ENCODE measurements around the gene ETF1.
A peak's percentile ranks its signal among the peaks of the same experiment; 100 is the strongest.
"Not testable (repeated sequence)": the region's sequence is repeated elsewhere in the genome, so short reads cannot be mapped to it uniquely, and the experiment has no call there.

Gene ETF1

DNA sequence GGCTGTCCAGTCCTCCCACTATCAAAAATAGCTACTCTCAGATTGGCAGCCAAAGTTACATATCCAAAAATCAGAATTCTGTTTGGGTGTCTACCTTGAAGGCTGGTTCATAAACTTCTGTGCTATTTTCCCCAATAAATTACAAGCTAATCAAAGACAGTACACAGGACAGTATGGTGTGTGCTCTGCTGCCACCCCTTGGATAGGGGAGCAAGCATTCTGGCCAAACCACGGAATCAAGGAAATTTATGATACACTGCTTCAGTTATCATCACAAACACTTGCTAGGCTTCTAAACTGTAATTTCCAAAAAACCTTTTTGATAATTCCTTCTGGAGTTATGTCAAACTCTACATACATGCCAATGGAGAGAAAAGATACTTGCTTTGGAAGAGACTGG lies 15.9 kb downstream of the ETF1 start:
- no peak for DNase-seq

DNA sequence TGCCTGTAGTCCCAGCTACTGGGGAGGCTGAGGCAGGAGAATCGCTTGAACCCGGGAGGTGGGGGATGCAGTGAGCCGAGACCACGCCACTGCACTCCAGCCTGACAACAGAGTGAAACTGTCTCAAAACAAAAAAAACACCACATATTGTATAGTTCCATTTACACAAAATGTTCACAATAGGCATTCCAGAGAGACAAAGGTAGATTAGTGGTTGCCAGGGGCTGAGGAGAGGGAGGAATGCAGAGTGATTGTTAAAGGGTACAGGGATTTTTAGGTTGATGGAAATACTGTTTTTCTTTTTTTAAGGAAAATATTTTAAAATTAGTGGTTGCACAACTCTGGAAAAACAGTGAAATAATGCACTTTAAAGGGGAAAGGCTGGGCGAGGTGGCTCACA lies 19.6 kb downstream of the ETF1 start:
- no peak for DNase-seq

DNA sequence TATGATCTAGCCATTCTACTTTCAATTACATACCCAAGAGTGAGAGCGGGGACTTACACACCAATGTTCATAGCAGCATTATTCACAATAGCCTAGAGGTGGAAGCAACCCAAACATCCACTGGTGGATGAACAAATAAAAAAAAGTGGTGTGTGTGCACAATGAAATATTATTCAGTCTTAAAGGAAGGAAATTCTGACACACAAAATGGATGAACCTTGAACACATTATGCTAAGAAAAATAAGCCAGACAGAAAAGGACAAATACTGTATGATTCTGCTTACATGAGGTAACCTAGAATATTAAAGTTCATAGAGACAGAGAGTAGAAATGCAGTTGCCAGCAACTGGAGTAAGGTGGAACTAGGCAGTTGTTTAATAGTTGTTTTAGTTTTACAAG lies 22.1 kb downstream of the ETF1 start:
- DNase-seq: no peak

DNA sequence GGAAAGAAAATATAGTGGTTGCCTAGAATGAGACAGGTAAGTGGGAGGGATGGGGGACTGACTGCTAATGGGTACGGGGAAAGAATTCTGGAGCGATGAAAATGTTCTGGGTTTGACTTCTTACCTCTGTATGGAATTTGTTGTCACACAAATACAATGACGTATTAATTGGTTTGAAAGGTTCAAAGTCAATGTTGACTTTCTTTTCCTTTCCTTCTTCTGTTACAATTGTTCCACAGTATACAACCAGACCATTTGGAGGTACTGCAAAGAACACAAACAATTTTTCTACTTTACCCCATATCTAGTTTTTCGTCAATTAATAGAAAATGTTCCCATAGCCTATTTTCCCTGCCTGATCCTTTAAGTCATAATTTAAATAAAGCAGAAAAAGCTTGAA lies 25.6 kb downstream of the ETF1 start:
- DNase-seq: no peak

DNA sequence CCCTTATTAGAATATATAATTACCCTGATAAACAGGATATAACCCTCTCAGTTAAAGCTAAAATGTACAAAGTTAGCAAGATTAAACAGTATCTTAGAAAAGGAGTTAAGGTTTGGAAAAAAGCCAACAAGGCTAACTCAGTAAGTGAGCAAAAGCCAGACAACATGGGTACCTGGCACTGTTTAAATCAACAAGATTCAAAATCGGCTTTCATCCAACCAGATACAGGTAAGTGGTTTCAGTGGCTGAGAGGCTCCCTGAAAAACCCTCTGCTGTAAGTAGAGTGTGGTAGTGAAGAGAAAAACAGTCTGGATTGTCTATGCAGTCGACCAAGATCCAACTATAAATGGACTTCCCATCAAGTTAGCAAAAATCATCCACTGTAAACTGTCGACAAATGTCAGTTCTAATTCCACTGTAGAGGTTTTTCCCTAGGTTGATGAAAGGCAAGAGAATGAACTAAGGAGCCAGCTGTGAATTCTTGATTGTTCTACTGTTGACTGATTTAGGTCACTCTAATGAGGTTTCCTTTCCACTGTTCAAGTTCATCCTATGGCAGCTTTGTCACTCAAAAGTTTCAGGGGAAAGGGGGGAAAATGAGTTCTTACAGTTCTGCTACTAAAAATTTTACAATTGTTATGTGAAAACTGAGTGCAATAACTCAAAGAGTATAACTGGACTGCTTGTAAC lies 27.3 kb downstream of the ETF1 start:
- no peak for DNase-seq

DNA sequence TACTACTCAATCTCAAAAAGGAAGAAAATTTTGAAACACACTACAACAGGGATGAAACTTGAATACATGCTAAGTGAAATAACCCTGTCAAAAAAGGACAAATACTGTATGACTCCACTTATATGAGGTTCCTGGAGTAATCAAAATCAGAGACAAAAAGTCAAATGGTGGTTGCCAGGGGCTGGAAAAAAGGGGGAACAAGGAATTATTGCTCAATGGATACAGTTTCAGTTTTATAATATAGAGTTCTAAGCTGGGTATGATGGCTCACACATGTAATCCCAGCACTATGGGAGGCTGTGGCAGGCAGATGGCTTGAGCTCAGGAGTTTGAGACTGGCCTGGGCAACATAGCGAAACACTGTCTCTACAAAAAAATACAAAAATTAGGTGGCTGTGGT lies 29.0 kb downstream of the ETF1 start:
- DNase-seq: no peak

DNA sequence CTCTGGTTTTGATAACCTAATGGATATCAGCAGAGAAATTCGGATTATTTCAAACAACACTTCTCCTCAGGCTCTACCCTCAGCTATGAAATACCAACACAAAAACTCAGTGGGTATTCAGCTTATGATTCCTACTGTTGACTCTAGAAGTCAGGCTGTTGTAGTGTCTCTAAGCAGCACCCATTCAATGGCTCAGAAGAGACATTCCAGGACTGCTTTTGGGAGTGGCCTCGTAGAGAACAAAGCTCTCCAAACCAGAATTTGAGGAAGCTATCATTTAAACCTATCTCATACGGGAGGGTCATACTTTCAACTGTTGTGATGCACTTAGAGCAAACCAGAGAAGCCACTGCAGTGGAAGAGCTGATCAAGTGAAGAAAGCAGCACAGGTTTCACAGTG lies 34.1 kb downstream of the ETF1 start:
- DNase-seq: no peak

DNA sequence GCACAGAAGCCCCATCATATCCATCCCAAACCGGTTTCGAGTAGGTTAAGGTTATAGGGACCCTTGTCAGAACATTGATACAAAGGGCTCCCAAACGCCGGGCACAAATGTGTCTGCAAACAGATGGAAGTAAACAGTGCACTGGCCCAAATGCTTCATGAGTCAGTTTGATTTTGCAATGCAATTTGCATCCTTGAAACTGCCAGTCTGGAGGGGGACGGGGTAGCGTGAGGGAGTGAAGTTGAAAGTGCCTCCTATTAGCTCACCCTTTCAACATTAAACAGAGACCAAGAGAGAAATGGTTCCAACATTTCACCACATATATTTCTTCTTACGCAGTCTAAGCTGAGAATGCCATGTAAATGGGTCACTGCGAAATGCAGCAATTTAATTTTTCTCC lies 35.6 kb downstream of the ETF1 start:
- not testable (repeated sequence) for DNase-seq

DNA sequence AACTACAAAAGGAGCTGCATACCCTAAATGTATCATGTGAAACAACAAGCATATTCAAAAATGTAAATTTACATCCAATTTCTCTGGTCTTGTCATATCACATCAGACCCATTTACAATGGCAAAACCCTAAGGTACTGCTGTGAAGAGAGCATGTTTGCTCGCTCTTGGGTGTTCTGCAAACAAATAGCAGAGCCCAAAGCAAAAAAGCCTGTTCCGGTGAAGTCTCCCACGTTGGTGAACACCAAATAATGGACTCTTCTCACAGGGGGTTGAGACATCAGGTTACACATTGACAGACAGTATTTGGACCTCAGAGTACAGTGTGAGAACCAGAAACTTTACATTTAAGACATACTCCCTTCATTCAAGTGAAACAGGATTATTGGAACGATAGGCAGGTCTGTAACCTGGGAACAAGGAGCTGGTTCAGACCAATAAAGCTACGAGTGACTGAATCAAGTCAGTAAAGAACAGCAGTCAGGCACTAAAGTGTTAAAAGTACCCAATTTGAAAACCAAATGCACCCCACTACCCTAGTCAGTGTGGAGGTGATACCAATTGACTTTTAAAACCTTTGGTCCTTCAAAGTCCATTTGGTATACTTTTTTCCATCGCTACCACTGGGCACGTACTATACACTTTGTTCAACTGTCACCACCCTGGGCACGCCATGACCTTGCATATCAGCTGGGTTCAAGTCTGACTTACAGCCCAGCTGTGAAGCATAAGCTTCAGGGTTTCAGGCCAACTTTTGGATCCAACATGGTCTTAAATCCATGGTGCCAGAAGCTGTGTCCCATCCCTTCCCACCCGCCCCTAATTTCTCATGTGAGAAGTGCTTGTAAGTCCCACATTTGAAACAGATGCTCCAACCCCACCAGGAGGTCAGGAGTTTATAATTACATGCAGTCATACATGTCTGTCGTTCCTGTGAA lies 36.4 kb downstream of the ETF1 start:
- no peak for DNase-seq

DNA sequence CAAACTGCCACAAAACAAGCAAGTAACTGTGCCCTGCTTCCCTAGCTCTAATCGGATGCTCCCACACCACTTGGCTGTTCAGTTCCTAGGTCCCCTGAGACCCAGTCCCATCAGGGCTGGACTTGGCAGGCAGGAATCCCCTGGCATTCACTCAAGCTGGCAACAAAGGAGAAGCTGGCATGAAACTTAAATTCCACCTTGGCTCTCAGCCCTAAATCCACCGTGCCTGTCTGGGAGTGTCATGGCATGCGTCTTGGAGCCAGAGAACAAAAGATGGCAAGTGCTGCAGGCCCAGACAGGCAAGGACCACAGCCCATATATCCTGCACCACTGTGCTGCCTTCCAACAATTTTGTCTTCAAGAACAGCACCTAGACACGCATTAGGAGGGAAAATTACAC lies 38.2 kb downstream of the ETF1 start:
- DNase-seq: no peak

DNA sequence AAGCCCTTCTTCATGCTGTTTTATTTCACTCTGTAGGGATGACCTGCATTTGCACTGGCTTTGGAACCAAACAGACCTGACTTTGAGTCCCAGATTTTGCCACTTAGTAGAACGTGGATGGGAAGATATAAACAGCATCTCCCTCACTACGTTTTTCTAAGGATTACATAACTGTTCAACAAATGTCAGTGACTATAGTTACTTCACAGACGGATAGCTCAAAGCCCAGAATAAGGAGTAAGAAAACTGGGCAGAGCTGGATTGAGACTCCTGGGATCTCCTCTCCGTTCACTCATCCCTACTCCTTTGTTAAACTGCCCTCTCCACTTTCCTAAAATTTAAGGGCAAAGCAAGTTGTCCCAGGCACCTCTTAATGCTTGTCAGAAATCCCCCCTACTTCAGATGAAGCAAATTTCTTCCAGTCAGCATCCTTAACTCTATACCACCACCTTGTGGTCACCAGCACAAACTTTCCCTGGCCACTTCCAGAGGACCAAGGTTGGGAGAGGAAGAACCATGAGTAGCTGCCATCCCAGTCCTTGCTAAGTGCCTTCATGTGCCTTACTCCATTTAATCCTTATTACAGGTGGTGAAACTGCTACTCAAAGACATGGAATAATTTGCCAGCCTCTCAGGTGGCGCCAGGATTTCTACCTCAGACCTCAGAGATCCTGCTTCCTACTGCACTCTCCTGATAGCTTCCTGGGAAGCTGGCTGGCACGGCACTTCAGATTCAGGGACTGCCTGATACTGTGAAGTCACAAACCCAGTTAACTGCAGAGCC lies 39.4 kb downstream of the ETF1 start:
- DNase-seq: no peak

DNA sequence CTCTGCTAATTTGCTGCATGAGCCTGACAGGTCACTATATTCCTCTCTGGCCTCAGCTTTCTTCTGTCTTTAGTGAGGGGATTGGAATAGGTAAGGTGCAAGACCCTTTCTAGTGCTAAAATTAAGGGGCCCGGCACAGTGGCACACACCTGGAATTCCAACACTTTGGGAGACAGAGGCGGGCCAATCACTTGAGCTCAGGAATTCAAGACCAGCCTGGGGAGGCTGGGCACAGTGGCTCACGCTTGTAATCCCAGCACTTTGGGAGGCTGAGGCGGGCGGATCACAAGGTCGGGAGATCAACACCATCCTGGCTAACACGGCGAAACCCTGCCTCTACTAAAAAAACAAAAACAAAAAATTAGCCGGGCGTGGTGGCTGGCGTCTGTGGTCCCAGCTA lies 40.5 kb downstream of the ETF1 start:
- DNase-seq: no peak

DNA sequence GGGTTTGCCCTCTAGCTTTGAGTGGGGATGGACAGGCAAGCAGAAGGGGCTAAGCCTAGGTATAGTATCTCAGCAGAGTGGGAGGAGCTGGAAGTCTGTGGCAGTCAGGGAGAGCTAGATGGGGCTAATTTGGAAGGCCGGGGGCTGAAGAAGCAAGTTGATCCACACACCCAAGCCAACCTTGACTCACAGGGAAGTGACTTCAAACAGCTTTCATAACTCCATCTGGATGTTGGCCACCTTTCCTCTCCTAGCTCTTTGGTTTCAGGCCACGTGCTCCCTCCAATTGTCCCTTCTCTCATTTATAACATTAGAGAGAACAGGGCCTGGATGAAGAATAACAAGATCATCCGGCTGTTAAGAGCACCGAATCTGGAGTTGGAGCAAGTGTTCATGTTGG lies 40.9 kb downstream of the ETF1 start:
- DNase-seq: no peak

DNA sequence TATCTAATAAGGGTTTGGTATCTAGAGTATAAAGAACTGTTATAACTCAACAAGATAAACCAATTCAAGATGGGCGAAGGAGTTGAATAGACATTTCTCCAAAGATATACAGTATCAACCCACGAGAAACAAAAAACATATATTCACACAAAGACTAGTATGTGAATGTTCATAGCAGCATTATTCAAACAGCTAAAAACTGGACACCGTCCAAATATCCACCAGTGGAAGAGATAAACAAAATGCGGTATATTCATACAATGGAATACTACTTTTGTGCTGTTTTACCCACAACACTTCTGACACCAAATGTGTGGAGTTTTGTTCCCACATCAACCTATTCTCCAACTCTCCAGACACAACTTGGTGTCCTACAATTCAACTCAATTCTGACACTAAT lies 44.7 kb downstream of the ETF1 start:
- no peak for DNase-seq

DNA sequence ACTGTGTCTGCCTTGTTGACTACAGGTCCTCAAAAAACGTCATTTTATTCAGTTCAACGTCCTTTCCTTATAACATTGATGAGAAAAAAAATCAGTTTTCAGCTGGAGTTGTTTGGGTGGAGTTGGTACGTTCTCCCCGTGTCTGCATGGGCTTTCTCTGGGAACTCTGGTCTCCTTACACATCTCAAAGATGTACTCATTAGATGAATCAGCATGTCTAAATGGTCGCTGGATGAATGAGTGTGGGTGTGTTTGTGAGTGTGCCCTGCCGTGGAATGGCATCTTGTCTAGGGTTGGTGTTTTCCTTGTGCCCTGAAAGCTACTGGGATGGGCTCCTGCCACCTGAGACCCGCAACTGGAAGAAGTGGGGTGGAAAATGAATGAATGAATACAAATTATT lies 47.7 kb downstream of the ETF1 start:
- no peak for DNase-seq

DNA sequence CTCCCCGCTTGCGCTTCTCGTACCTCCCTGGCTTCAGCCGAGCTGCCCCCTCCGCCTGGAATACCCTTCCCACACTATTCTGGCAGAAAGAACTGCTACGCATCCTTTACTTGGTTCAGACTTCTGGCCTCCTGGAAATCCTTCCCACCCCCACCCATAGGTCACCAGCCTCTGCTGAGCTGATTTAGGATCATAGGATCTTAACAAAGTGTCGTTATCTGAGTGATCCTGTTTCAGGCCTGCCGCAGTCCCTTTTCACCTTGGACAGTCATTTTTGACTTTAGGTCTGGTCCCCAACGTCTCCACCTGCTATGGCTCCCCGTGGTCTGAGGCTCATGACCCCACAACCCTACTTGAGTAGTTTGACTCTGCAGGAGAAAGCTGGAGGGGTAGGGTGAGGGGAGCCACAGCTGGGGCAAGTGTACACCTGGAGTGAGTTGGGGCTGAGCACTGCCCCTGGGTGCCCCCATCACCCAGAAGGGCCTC lies 50.4 kb downstream of the ETF1 start:
- DNase-seq: no peak

DNA sequence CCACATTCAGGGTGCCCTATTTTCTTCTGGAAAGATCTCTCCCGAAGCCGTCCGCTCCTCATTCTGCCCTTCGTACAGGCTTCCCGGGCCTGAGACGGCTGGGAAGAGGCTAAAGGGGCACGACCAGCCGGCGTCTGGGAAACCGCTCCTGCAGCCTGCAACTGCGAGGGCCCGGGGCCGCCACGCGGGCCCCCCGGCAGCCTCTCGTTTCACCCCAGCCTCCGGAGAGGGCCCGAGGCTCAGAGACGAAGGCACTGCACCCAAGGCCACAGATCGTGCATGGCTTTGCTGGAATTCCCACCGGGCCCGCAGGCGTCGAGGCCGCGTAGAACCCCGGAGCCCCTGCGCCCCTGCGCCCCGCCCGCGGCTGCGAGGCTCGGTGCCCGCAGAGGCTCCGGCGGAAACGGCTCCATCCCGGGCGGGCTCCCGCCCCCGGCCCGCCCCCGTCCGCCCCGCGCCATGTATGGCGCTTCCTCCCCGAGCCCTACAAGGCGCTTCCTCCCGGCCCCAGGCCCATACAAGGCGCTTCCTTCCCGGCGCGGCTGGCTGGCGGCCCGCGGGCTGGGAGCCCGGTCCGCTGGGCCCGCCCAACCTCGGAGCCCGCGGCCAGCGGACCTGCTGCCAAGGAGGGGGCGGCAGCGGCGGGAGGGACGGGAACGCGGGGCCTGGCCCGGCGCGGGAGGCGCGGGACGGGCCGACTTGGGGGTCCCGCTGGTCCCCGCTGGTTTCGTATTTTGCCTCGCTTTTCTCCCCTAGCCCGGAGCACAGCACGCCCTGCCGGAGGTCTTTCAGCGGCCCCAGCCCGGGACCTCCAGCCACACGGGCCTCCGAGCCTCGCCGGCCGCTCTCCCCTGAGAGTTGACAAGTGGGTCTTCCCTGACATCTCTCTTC lies 51.1 kb downstream of the ETF1 start:
- DNase-seq: peak; percentile 88

DNA sequence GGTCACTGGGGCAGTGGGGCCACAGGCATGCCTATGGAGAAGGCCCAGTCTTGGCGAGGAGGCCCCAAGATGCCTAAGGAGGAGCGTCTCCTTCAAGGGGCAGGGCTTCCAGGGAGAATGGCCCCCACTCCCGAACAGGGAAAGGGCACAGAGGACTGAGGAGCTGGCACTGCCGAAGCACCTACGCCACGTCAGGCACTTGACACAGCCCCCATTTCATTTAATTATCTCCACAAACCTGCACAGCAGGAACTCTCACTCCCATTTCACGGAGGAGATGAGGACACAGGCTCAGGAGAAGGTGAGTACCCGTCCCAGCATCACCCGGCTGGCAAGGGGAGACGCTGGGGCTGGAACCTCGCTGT lies 51.8 kb downstream of the ETF1 start:
- no peak for DNase-seq

DNA sequence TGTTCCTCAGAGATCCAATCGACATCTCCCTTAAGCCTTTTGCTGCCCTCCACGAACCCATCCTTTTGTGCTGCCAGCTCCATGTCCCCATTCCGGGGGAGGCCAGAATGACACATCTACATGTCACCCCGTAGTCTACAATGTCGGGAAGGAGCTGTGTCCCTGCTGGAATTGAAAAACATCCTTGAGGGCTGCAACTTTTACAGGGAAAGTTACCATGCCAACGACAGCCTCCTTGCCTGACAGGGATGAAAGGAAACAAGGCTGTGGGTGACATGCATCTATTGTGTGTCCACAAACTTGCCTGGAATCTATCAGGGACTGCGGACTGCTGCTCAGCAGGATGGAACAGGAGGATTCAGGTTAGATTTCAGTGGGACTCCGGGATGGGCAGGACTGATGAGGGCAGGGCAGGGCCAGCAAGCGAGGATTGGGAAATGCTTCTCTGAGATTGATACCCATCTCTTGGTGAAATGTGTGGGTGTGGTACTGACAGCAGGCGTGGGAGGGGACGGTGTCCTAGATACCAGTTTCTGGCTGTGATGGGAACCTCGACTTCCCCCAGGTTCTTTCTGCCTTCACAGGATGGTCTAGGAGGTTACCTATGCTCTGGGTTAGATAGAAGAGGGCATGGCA lies 52.3 kb downstream of the ETF1 start:
- no peak for DNase-seq

DNA sequence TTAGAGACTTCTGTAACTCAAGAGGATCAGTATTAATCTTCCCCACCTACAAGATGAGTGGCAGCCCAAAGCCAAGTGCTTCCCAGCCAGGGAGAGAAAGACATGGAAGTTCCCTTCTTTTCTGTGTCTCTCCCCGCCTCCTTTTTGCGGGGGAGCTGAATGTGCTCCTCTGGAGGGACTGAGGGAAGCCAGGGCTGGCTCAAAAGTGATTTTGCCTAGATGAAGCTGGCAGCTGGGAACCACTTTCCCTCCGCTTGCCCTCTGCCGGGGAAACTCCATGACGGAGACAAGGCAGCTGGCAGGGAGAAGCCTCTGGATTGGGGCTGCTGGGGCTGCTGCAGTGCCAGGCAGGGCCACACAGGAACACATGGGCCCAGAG lies 53.4 kb downstream of the ETF1 start:
- DNase-seq: no peak

DNA sequence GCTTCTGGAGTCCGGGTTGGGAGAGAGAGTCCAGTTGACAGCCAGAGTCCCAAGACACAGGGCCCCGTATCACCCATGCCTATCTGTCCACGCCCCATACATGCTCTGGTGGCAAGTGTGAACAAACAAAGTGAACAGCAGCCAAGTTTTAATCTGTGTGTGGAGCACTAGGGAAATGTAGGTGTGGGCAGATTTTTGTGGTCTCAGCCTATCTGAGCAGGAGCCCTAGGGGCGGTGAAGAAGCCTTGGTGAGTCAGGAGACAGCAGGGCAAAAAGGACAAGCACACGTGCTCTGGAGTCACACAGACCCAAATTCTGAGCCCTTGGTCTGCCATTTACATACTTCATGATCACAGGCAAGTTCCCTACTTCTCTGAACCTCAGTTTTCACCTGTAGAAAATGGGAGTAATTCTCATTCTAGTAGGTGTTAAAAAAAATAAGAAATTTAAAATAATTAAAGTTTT lies 54.5 kb downstream of the ETF1 start:
- DNase-seq: no peak

DNA sequence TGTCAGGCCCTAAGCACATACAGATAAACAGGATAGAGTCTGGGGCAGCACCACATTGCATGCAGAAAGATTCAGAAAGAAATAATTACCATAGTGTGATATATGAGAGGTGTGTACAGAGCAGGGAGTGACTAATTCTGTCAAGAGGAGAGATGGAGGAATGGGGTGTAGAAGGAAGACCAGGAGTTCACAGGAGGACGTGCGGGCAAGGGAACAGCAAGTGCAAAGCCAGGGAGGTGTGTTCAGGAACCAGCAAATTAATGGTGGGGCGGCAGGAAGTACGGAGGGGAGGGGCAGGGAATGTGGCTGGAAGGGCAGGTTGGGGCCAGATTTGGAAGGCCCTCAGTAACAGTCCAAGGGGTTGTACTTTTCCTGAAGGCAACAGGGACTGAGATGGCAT lies 60.4 kb downstream of the ETF1 start:
- no peak for DNase-seq
